Tibial artery (tissue), 4 donors: ENCODE measurements around the gene OR51B2.
"Not testable (repeated sequence)": the region's sequence is repeated elsewhere in the genome, so short reads cannot be mapped to it uniquely, and the experiment has no call there.

Experiments
- DNase-seq, 2 donors: peaks; one replicate each; pipeline ENCODE4 v3.0.0-alpha.2; 2019
- H3K27ac ChIP-seq, 2 donors: fragments of 200-600 bp; sonication (generic) in 1 of 2; 1 replicate in 1 of 2; 2 replicates in 1 of 2; pipeline ENCODE4 v1.5.1; 2018 to 2019; ENCODE audit warnings: mild to moderate bottlenecking in 1 of 2
- H3K27me3 ChIP-seq, 2 donors: fragments of 200-600 bp; sonication (generic) in 1 of 2; one replicate each; pipeline versions ENCODE4 v1.5.1 to v1.6.0; 2016 to 2019
- H3K36me3 ChIP-seq, 3 donors: fragments of 200-600 bp; sonication (generic) in 2 of 3; one replicate each; pipeline ENCODE4 v1.5.1; 2016 to 2019; ENCODE audit warnings: mild to moderate bottlenecking in 2 of 3
- H3K4me1 ChIP-seq, 4 donors: fragments of 200-600 bp; sonication (generic) in 2 of 4; 1 replicate in 3 of 4; 2 replicates in 1 of 4; pipeline ENCODE4 v1.5.1; 2016 to 2019
- H3K4me3 ChIP-seq, 2 donors: fragments of 200-600 bp; sonication (generic) in 1 of 2; 1 replicate in 1 of 2; 2 replicates in 1 of 2; pipeline ENCODE4 v1.5.1; 2018 to 2019; ENCODE audit warnings: mild to moderate bottlenecking in 2 of 2
- H3K9me3 ChIP-seq, 3 donors: fragments of 200-600 bp; sonication (generic) in 1 of 3; one replicate each; pipeline ENCODE4 v1.5.1; 2016 to 2019
- intact Hi-C: fragments of 100-400 bp; cut with DNase I; formaldehyde crosslinking; loops from one replicate; pipeline ENCODE4 v1.15.0; 2023; ENCODE audit warnings: low total_unique reads
- TF ChIP-seq, protein P1 (sequence below), 2 experiments: fragments of 200-600 bp in 1 of 2; fragments of 450-650 bp in 1 of 2; IDR thresholded peaks; one replicate each; pipeline ENCODE4 v1.5.1; 2017 to 2019; ENCODE audit warnings: antibody characterized with exemption in 2 of 2, mild to moderate bottlenecking in 1 of 2, moderate library complexity in 1 of 2

The OR51B2 gene

DNA sequence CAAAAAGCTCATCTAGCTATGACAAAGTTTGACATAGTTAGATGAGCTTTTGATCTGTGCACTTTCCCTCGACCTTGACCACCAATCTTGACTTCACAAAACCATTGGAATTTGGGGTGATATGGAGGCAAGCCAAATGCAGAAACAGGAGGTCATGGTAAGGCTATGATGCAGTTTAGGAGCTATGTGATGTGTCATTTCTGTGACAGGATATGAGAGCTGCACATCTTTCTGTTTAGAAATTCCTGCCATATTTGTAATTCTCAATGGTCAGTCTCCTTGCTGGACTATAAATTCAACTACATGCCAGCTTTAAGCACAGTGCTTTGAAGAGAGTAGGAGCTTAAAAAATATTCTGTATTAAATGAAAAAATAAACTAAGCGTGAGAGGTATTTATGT is 40.1 kb upstream of the OR51B2 start:
- DNase-seq: no peak
- Histone ChIP-seq H3K9me3 (no peaks in the 10 kb centered on the region), H3K27ac (no peak overlapping the region), H3K27me3 (no peaks in the 10 kb centered on the region), H3K4me1 (peaks cover 0 to 13% (median 3%) of the 10 kb centered on the region in 4 donors), H3K36me3 (no peaks in the 10 kb centered on the region), H3K4me3 (no peak overlapping the region)
- TF ChIP-seq, protein P1, sequence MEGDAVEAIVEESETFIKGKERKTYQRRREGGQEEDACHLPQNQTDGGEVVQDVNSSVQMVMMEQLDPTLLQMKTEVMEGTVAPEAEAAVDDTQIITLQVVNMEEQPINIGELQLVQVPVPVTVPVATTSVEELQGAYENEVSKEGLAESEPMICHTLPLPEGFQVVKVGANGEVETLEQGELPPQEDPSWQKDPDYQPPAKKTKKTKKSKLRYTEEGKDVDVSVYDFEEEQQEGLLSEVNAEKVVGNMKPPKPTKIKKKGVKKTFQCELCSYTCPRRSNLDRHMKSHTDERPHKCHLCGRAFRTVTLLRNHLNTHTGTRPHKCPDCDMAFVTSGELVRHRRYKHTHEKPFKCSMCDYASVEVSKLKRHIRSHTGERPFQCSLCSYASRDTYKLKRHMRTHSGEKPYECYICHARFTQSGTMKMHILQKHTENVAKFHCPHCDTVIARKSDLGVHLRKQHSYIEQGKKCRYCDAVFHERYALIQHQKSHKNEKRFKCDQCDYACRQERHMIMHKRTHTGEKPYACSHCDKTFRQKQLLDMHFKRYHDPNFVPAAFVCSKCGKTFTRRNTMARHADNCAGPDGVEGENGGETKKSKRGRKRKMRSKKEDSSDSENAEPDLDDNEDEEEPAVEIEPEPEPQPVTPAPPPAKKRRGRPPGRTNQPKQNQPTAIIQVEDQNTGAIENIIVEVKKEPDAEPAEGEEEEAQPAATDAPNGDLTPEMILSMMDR (IDR thresholded peaks at IDR 0.05): no peak
- intact Hi-C loops: no loop called here

GRCh38 chr11:5363679-5364078 is 39.6 kb upstream of the OR51B2 start:
- peaks cover 0 to 13% (median 3%) of the 10 kb centered on the region in 4 donors for H3K4me1 ChIP-seq
- H3K27ac ChIP-seq: no peak overlapping the region
- no peaks in the 10 kb centered on the region for H3K36me3 ChIP-seq
- intact Hi-C loops: no loop called here
- DNase-seq: no peak
- no peak overlapping the region for H3K4me3 ChIP-seq
- H3K9me3 ChIP-seq: no peaks in the 10 kb centered on the region
- TF ChIP-seq, protein P1 (IDR thresholded peaks at IDR 0.05): no peak
- no peaks in the 10 kb centered on the region for H3K27me3 ChIP-seq

DNA sequence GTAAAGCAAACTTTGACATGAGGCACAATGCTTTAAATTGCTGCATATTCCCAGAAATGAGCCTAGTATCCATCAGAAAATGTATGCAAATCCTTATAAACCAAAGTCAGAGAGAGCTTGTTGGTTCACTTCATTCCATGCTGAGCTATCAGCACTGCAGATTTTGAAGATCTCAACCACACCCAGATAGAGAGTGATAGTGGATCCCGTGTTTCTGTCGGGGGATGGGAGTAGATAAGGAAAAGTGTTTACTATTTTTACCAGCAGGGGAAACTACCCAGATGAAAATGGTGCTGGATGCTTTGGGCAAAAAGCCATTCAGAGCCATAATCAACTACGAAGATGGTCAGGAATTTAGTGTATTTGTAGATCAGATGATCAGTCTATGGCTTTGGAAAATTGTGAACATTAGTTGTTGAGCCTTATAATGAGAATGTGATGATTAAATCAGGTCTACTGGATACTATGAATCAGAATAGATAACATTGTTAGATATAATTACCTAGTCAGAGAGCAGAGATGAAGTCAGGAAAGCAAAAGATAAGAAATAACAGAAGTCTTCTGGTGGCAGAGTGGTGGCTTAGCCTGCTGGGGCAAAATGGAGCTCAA is 38.0 kb upstream of the OR51B2 start:
- H3K4me1 ChIP-seq: peaks cover 0 to 1% (median under 1%) of the 10 kb centered on the region in 4 donors
- TF ChIP-seq, protein P1 (IDR thresholded peaks at IDR 0.05): no peak
- DNase-seq: no peak
- H3K4me3 ChIP-seq: no peak overlapping the region
- no peaks in the 10 kb centered on the region for H3K36me3 ChIP-seq
- intact Hi-C loops: no loop called here
- no peak overlapping the region for H3K27ac ChIP-seq
- H3K27me3 ChIP-seq: no peaks in the 10 kb centered on the region
- no peaks in the 10 kb centered on the region for H3K9me3 ChIP-seq

GRCh38 chr11:5356031-5356430 is 31.9 kb upstream of the OR51B2 start:
- H3K4me1 ChIP-seq, H3K27me3 ChIP-seq, H3K4me3 ChIP-seq, H3K27ac ChIP-seq, H3K9me3 ChIP-seq, H3K36me3 ChIP-seq, DNase-seq, intact Hi-C loops: not testable (repeated sequence)

DNA sequence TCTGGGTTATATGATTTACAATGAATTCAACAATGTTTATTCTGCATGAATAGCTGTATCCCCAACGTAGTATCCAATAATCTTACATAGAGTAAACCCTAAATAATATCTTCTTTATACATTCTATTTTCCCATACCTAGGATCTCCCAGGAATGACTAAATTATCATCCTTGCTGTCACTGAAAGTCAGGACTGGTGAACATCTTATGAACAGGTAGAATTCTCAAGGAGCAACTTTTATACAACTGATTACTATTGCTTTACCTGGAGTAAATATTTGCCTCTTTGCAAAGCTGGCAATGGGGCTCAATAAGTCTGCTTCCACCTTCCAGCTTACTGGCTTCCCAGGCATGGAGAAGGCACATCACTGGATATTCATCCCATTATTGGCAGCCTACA is 27.1 kb upstream of the OR51B2 start, which contains the start of gene OR51B6:
OR51B6 (plus strand) TSS at position 301 of the 400 bp plus-strand sequence; CDS start at position 301, 0 bp downstream.
- Histone ChIP-seq H3K9me3 (no peaks in the 10 kb centered on the region), H3K4me1 (no peaks in the 10 kb centered on the region), H3K4me3 (no peak within 1 kb of the TSS), H3K27ac (no peak within 1 kb of the TSS), H3K27me3 (no peaks in the 10 kb centered on the region), H3K36me3 (no peaks in the 10 kb centered on the region)
- DNase-seq: no peak
- TF ChIP-seq, protein P1 (IDR thresholded peaks at IDR 0.05): no peak
- intact Hi-C loops: no loop called here

DNA sequence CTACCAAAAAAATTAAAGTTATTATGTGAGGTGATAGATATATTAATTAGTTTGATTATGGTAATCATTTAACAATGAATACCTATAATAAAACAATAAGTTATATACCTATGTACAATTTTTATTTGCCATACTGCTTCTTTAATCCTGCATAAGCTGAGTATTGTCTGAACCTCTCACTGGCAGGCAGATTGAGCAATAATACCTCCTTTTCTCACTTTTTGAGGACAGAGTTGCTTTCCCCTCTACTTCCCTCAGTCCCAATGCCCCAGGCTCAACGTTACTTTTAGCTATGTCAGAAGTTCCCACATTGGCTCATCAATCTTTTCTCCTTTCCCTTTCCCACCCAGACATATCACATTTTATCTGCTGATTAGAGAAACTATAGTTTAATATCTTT is 25.5 kb upstream of the OR51B2 start:
- TF ChIP-seq, protein P1 (IDR thresholded peaks at IDR 0.05): no peak
- no peak overlapping the region for H3K27ac ChIP-seq
- no peak for DNase-seq
- no peaks in the 10 kb centered on the region for H3K9me3 ChIP-seq
- no peaks in the 10 kb centered on the region for H3K36me3 ChIP-seq
- H3K27me3 ChIP-seq: no peaks in the 10 kb centered on the region
- no peaks in the 10 kb centered on the region for H3K4me1 ChIP-seq
- intact Hi-C loops: no loop called here
- H3K4me3 ChIP-seq: no peak overlapping the region
